Sciatic nerve (tissue), 2 donors: ENCODE measurements around the gene GLRX3. TPM values are rescaled to one million over a fixed set of nuclear protein-coding genes. Genes with fewer than 3 reads are reported as not detected.
A peak's percentile ranks its signal among the peaks of the same experiment; 100 is the strongest.

ENCODE experiments used
- ATAC-seq: fragments of 200-7000 bp; cut with Tn5 transposase; one replicate; pipeline ENCODE4 v1.9.1; 2020; ENCODE audit warnings: mild to moderate bottlenecking, moderate library complexity
- DNase-seq: peaks from one replicate; pipeline ENCODE4 v3.0.0-alpha.2; 2020; ENCODE audit warnings: low spot score
- intact Hi-C: fragments of 100-400 bp; cut with DNase I; formaldehyde crosslinking; loops from one replicate; pipeline ENCODE4 v1.14.2; 2022
- total RNA-seq: library from RNA; stranded (reverse); fragmentation: NEBNext Ultra II Directional; extraction: Animal tissue kit (Norgen Biotek cat#: 25700); gene quantifications from one replicate; pipeline ENCODE4 v1.2.1, GENCODE V29; 2021
- donor health status: DM: no; HTN: no; CAD: no.
- donor health status: DM: no; HTN: no; CAD: no.

Gene GLRX3
- total RNA-seq, 1 donor from 2014 or later, result 41.0 TPM

- DNase-seq (no peak), ATAC-seq (peak; percentile 31)
- intact Hi-C loops, result no loop called here
Measured at GRCh38 chr10:130135676-130136225, 440 bp upstream of the GLRX3 start.

GRCh38 chr10:130137090-130137448 lies 878 bp downstream of the GLRX3 start:
- no peak for ATAC-seq
- intact Hi-C loops, result no loop called here
- DNase-seq, result no peak

GRCh38 chr10:130137659-130138478 lies 1.7 kb downstream of the GLRX3 start:
- intact Hi-C loops, result no loop called here

GRCh38 chr10:130138479-130138866 lies 2.3 kb downstream of the GLRX3 start:
- DNase-seq, result no peak
- intact Hi-C loops, result no loop called here
- no peak for ATAC-seq

More at GRCh38 chr10:130137659-130138478, 1.7 kb downstream of the GLRX3 start:
- DNase-seq, result no peak
- ATAC-seq, result no peak

GRCh38 chr10:130140425-130140824 lies 4.2 kb downstream of the GLRX3 start:
- intact Hi-C loops, result no loop called here
- ATAC-seq (no peak), DNase-seq (no peak)

GRCh38 chr10:130141038-130141437 lies 4.8 kb downstream of the GLRX3 start:
- ATAC-seq, result no peak
- no peak for DNase-seq
- intact Hi-C loops, result no loop called here

- DNase-seq (no peak), ATAC-seq (no peak)
- intact Hi-C loops, result no loop called here
Measured at GRCh38 chr10:130141460-130141859, 5.3 kb downstream of the GLRX3 start.

GRCh38 chr10:130141878-130142277 lies 5.7 kb downstream of the GLRX3 start:
- intact Hi-C loops, result no loop called here
- no peak for ATAC-seq

GRCh38 chr10:130146042-130146441 lies 9.9 kb downstream of the GLRX3 start:
- intact Hi-C loops, result no loop called here
- ATAC-seq (no peak), DNase-seq (no peak)

More at GRCh38 chr10:130141878-130142277, 5.7 kb downstream of the GLRX3 start:
- no peak for DNase-seq

- intact Hi-C loops, result no loop called here
- DNase-seq (no peak), ATAC-seq (no peak)
Measured at GRCh38 chr10:130159192-130159794, 23.1 kb downstream of the GLRX3 start.

GRCh38 chr10:130160775-130161174 lies 24.6 kb downstream of the GLRX3 start:
- no peak for DNase-seq
- intact Hi-C loops, result no loop called here
- ATAC-seq, result no peak

- intact Hi-C loops, result no loop called here
- DNase-seq (no peak), ATAC-seq (no peak)
Measured at GRCh38 chr10:130161331-130161730, 25.1 kb downstream of the GLRX3 start.

GRCh38 chr10:130167193-130167592 lies 31.0 kb downstream of the GLRX3 start:
- no peak for ATAC-seq
- intact Hi-C loops, result no loop called here
- DNase-seq, result no peak

- no peak for ATAC-seq
- DNase-seq, result no peak
- intact Hi-C loops, result no loop called here
Measured at GRCh38 chr10:130167707-130168106, 31.5 kb downstream of the GLRX3 start.

- no peak for DNase-seq
- intact Hi-C loops, result no loop called here
- no peak for ATAC-seq
Measured at GRCh38 chr10:130169136-130169859, 33.1 kb downstream of the GLRX3 start.

- DNase-seq (no peak), ATAC-seq (no peak)
- intact Hi-C loops, result no loop called here
Measured at GRCh38 chr10:130171196-130171595, 35.0 kb downstream of the GLRX3 start.

GRCh38 chr10:130174328-130174727 lies 38.1 kb downstream of the GLRX3 start:
- intact Hi-C loops, result no loop called here
- ATAC-seq (no peak), DNase-seq (no peak)

GRCh38 chr10:130175074-130175473 lies 38.9 kb downstream of the GLRX3 start:
- DNase-seq, result no peak
- intact Hi-C loops, result no loop called here
- no peak for ATAC-seq

- no peak for ATAC-seq
- no peak for DNase-seq
- intact Hi-C loops, result no loop called here
Measured at GRCh38 chr10:130177250-130177649, 41.1 kb downstream of the GLRX3 start.

GRCh38 chr10:130179640-130180039 lies 43.4 kb downstream of the GLRX3 start:
- intact Hi-C loops, result no loop called here
- DNase-seq, result no peak
- peak; percentile 78 for ATAC-seq
